ENCODE results near the gene PPARA.

GRCh38 chr22:46132830-46133587, 17.3 kb upstream of the PPARA start:
- no peak for TF ChIP-seq CTCF (IDR thresholded peaks at IDR 0.05)
- no peak for TF ChIP-seq POLR2A (IDR thresholded peaks at IDR 0.05)
